Activated CD4-positive, alpha-beta T cell treated with anti-CD3 and anti-CD28 coated beads, Interleukin-10, Interleukin-2, amounts not matched to agents 100 ng/mL and 50 ng/mL, durations not matched to agents 16 hours and 8 hours (primary cell): Measurements from ENCODE around the gene RICTOR.
"Not testable (repeated sequence)": the region's sequence is repeated elsewhere in the genome, so short reads cannot be mapped to it uniquely, and the experiment has no call there.

Source experiments
- DNase-seq: peaks from one replicate; pipeline ENCODE4 v3.0.0-alpha.2; 2020

Gene RICTOR

GRCh38 chr5:39055027-39055767 is 19.0 kb downstream of the RICTOR start:
- no peak for DNase-seq

- no peak for DNase-seq
Measured at GRCh38 chr5:39053189-39053588, 21.0 kb downstream of the RICTOR start.

- no peak for DNase-seq
Measured at GRCh38 chr5:39052141-39052540, 22.1 kb downstream of the RICTOR start.

GRCh38 chr5:39049315-39049714 is 24.9 kb downstream of the RICTOR start:
- no peak for DNase-seq

GRCh38 chr5:39040875-39041274 is 33.3 kb downstream of the RICTOR start:
- no peak for DNase-seq

- DNase-seq = not testable (repeated sequence)
Measured at GRCh38 chr5:39034493-39034892, 39.7 kb downstream of the RICTOR start.

GRCh38 chr5:39031041-39031440 is 43.2 kb downstream of the RICTOR start:
- no peak for DNase-seq

- DNase-seq = no peak
Measured at GRCh38 chr5:39025456-39025855, 48.7 kb downstream of the RICTOR start.

- no peak for DNase-seq
Measured at GRCh38 chr5:39024884-39025283, 49.3 kb downstream of the RICTOR start.

GRCh38 chr5:39024005-39024404 is 50.2 kb downstream of the RICTOR start:
- DNase-seq = no peak

GRCh38 chr5:39023121-39023520 is 51.1 kb downstream of the RICTOR start:
- no peak for DNase-seq

- no peak for DNase-seq
Measured at GRCh38 chr5:39022151-39022550, 52.0 kb downstream of the RICTOR start.

- no peak for DNase-seq
Measured at GRCh38 chr5:39021413-39021812, 52.8 kb downstream of the RICTOR start.

GRCh38 chr5:39020458-39020857 is 53.7 kb downstream of the RICTOR start:
- no peak for DNase-seq

GRCh38 chr5:39019254-39019653 is 54.9 kb downstream of the RICTOR start:
- DNase-seq = no peak

GRCh38 chr5:39017504-39017903 is 56.7 kb downstream of the RICTOR start:
- DNase-seq = no peak

- no peak for DNase-seq
Measured at GRCh38 chr5:39016587-39017275, 57.5 kb downstream of the RICTOR start.

- no peak for DNase-seq
Measured at GRCh38 chr5:39015743-39016586, 58.2 kb downstream of the RICTOR start.

- no peak for DNase-seq
Measured at GRCh38 chr5:39014561-39014960, 59.6 kb downstream of the RICTOR start.

GRCh38 chr5:39013938-39014337 is 60.3 kb downstream of the RICTOR start:
- no peak for DNase-seq

GRCh38 chr5:39010958-39011357 is 63.2 kb downstream of the RICTOR start:
- DNase-seq = not testable (repeated sequence)

- DNase-seq = no peak
Measured at GRCh38 chr5:39009981-39010380, 64.2 kb downstream of the RICTOR start.

GRCh38 chr5:39009280-39009679 is 64.9 kb downstream of the RICTOR start:
- no peak for DNase-seq

GRCh38 chr5:39006650-39007049 is 67.5 kb downstream of the RICTOR start:
- DNase-seq = no peak
